Gastrocnemius medialis (tissue), 4 donors: ENCODE results near the gene PBX1. TPM values are rescaled to one million over a fixed set of nuclear protein-coding genes. Genes with fewer than 3 reads are reported as not detected.
"Not testable (repeated sequence)": the region's sequence is repeated elsewhere in the genome, so short reads cannot be mapped to it uniquely, and the experiment has no call there.

Experiments used
- ATAC-seq, 2 donors: fragments of 150-250 bp; one replicate each; pipeline ENCODE4 v1.9.1; 2016
- DNase-seq, 2 donors: peaks; one replicate each; pipeline ENCODE4 v3.0.0-alpha.2; 2019
- H3K27ac ChIP-seq, 4 donors: fragments of 200-600 bp; sonication (generic); 1 replicate in 1 of 4; 2 replicates in 3 of 4; pipeline ENCODE4 v1.5.1; 2016 to 2018; ENCODE audit warnings: mild to moderate bottlenecking in 2 of 4, moderate library complexity in 1 of 4
- H3K27me3 ChIP-seq, 3 donors: fragments of 200-600 bp; sonication (generic) in 2 of 3; 1 replicate in 1 of 3; 2 replicates in 2 of 3; pipeline versions ENCODE4 v1.5.1 to v1.6.0; 2016 to 2019; ENCODE audit warnings: mild to moderate bottlenecking in 1 of 3, moderate library complexity in 1 of 3
- H3K36me3 ChIP-seq, 2 donors: fragments of 200-600 bp; sonication (generic) in 1 of 2; one replicate each; pipeline ENCODE4 v1.5.1; 2017 to 2018
- H3K4me1 ChIP-seq, 2 donors: fragments of 200-600 bp; sonication (generic) in 1 of 2; one replicate each; pipeline ENCODE4 v1.5.1; 2016 to 2017; ENCODE audit warnings: mild to moderate bottlenecking in 2 of 2
- H3K4me3 ChIP-seq, 4 donors: fragments of 200-600 bp; sonication (generic) in 3 of 4; 1 replicate in 1 of 4; 2 replicates in 3 of 4; pipeline ENCODE4 v1.5.1; 2016 to 2019; ENCODE audit warnings: mild to moderate bottlenecking in 2 of 4
- H3K9me3 ChIP-seq, 3 donors: fragments of 200-600 bp; sonication (generic) in 2 of 3; 1 replicate in 1 of 3; 2 replicates in 2 of 3; pipeline ENCODE4 v1.5.1; 2016 to 2019
- CTCF ChIP-seq, 5 experiments: fragments of 450-650 bp in 3 of 5; fragments of 200-600 bp in 2 of 5; sonication (generic) in 2 of 5; IDR thresholded peaks in 4 of 5; conservative IDR thresholded peaks in 1 of 5; 1 replicate in 4 of 5; 2 replicates in 1 of 5; pipeline ENCODE4 v1.5.1; 2016 to 2019; ENCODE audit warnings: antibody characterized with exemption in 5 of 5, mild to moderate bottlenecking in 3 of 5, moderate library complexity in 3 of 5
- POLR2A ChIP-seq, 2 donors: fragments of 450-650 bp; IDR thresholded peaks; one replicate each; pipeline ENCODE4 v1.6.1; 2017; ENCODE audit warnings: antibody characterized with exemption in 2 of 2, mild to moderate bottlenecking in 2 of 2, moderate library complexity in 2 of 2
- in situ Hi-C, 4 donors: fragments of 200-750 bp; cut with MboI; loops; one replicate each; pipeline versions ENCODE4 v1.15.0 to v1.8.0; 2017; ENCODE audit warnings: low sequenced_read_pairs in 4 of 4
- intact Hi-C: fragments of 100-400 bp; cut with DNase I; formaldehyde crosslinking; loops from one replicate; pipeline ENCODE4 v1.15.1; 2023; ENCODE audit warnings: low total_unique reads
- total RNA-seq, 4 donors: library from RNA; depleted of rRNA; stranded (reverse); fragments of >200 nt; gene quantifications; one replicate each; pipeline versions ENCODE4 v1.1.0 to v1.2.3, GENCODE V29; 2016

PBX1 gene
- total RNA-seq, 4 donors from 2014 or later = 21.7 to 36.5 (median 29.0) TPM

GRCh38 chr1:164601399-164602100, 42.6 kb downstream of the PBX1 start:
- Histone ChIP-seq H3K4me3 (no peak overlapping the region), H3K4me1 (peaks cover 29 to 58% of the 10 kb centered on the region in 2 donors), H3K27me3 (no peaks in the 10 kb centered on the region), H3K36me3 (no peaks in the 10 kb centered on the region), H3K9me3 (no peaks in the 10 kb centered on the region), H3K27ac (peak overlapping the region; percentile 70 to 80 (median 76))
- no peak for DNase-seq
- ATAC-seq = peak in 1 of 2 donors; percentile 25
- intact Hi-C loops = loop anchor here (10.0 kb wide), 1 partner anchor 473 kb away; no protein-coding TSS in a partner anchor
- in situ Hi-C loops = loop anchor here in 1 of 4 donors (10.0 kb wide), 1 partner anchor 63 kb away; no protein-coding TSS in a partner anchor
- TF ChIP-seq CTCF (IDR thresholded peaks at IDR 0.05 in 4 of 5, conservative IDR thresholded peaks at IDR 0.05 in 1 of 5) (no peak), POLR2A (IDR thresholded peaks at IDR 0.05) (no peak)

GRCh38 chr1:164602101-164602422, 43.1 kb downstream of the PBX1 start:
- H3K4me3 ChIP-seq = no peak overlapping the region

GRCh38 chr1:164602480-164603093, 43.6 kb downstream of the PBX1 start:
- H3K4me1 ChIP-seq = peaks cover 40 to 68% of the 10 kb centered on the region in 2 donors
- H3K36me3 ChIP-seq = no peaks in the 10 kb centered on the region
- intact Hi-C loops (loop anchor here (10.0 kb wide), 1 partner anchor 472 kb away; no protein-coding TSS in a partner anchor), in situ Hi-C loops (loop anchor here in 1 of 4 donors (10.0 kb wide), 1 partner anchor 62 kb away; no protein-coding TSS in a partner anchor)
- no peaks in the 10 kb centered on the region for H3K9me3 ChIP-seq
- TF ChIP-seq CTCF (IDR thresholded peaks at IDR 0.05 in 4 of 5, conservative IDR thresholded peaks at IDR 0.05 in 1 of 5) = no peak
- TF ChIP-seq POLR2A (IDR thresholded peaks at IDR 0.05) = no peak
- H3K27ac ChIP-seq = peak overlapping the region; percentile 70 to 80 (median 76)
- peak overlapping the region; percentile 19 to 27 (median 24) for H3K4me3 ChIP-seq
- no peaks in the 10 kb centered on the region for H3K27me3 ChIP-seq
- ATAC-seq = peak; percentile 55 to 71
- DNase-seq = peak; percentile 26 to 49

More at GRCh38 chr1:164602101-164602422, 43.1 kb downstream of the PBX1 start:
- ATAC-seq = peak; percentile 16 to 49
- Histone ChIP-seq H3K36me3 (no peaks in the 10 kb centered on the region), H3K27ac (peak overlapping the region; percentile 70 to 80 (median 76)), H3K27me3 (no peaks in the 10 kb centered on the region), H3K4me1 (peaks cover 34 to 63% of the 10 kb centered on the region in 2 donors), H3K9me3 (no peaks in the 10 kb centered on the region)
- no peak for TF ChIP-seq CTCF (IDR thresholded peaks at IDR 0.05 in 4 of 5, conservative IDR thresholded peaks at IDR 0.05 in 1 of 5)
- TF ChIP-seq POLR2A (IDR thresholded peaks at IDR 0.05) = no peak
- in situ Hi-C loops (loop anchor here in 1 of 4 donors (10.0 kb wide), 1 partner anchor 63 kb away; no protein-coding TSS in a partner anchor), intact Hi-C loops (loop anchor here (10.0 kb wide), 1 partner anchor 473 kb away; no protein-coding TSS in a partner anchor)
- no peak for DNase-seq

GRCh38 chr1:164603805-164604204, 44.8 kb downstream of the PBX1 start:
- in situ Hi-C loops (loop anchor here in 1 of 4 donors (10.0 kb wide), 1 partner anchor 61 kb away; no protein-coding TSS in a partner anchor), intact Hi-C loops (loop anchor here (10.0 kb wide), 1 partner anchor 471 kb away; no protein-coding TSS in a partner anchor)
- not testable (repeated sequence) for H3K27me3 ChIP-seq, DNase-seq, H3K9me3 ChIP-seq, H3K4me3 ChIP-seq, H3K36me3 ChIP-seq, ATAC-seq
- H3K4me1 ChIP-seq = peaks cover 49 to 75% of the 10 kb centered on the region in 2 donors
- peak overlapping the region; percentile 17 to 80 (median 72) for H3K27ac ChIP-seq

- DNase-seq (no peak), ATAC-seq (no peak)
- in situ Hi-C loops = loop anchor here in 1 of 4 donors (10.0 kb wide), 1 partner anchor 60 kb away; no protein-coding TSS in a partner anchor
- Histone ChIP-seq H3K27ac (peak overlapping the region in 1 of 4 donors; percentile 17), H3K36me3 (no peaks in the 10 kb centered on the region), H3K27me3 (no peaks in the 10 kb centered on the region), H3K9me3 (no peaks in the 10 kb centered on the region), H3K4me3 (no peak overlapping the region), H3K4me1 (peaks cover 46 to 75% of the 10 kb centered on the region in 2 donors)
- TF ChIP-seq CTCF (IDR thresholded peaks at IDR 0.05 in 4 of 5, conservative IDR thresholded peaks at IDR 0.05 in 1 of 5) (no peak), POLR2A (IDR thresholded peaks at IDR 0.05) (no peak)
- intact Hi-C loops = loop anchor here (10.0 kb wide), 1 partner anchor 470 kb away; no protein-coding TSS in a partner anchor
Measured at GRCh38 chr1:164604541-164604940, 45.6 kb downstream of the PBX1 start.
